Ishikawa (cell line): ENCODE data around the gene VGLL1.

Experiments used
- CEBPB ChIP-seq: IDR thresholded peaks from 2 replicates; pipeline ENCODE4 v1.6.1; 2012
- CREB1 ChIP-seq: IDR thresholded peaks from 2 replicates; pipeline ENCODE4 v1.6.1; 2012; ENCODE audit warnings: low read depth
- EGR1 ChIP-seq: IDR thresholded peaks from 2 replicates; pipeline ENCODE4 v1.6.1; 2012
- EP300 ChIP-seq: IDR thresholded peaks from 2 replicates; pipeline ENCODE4 v1.6.1; 2012; ENCODE audit warnings: borderline replicate concordance
- FOXM1 ChIP-seq: IDR thresholded peaks from 2 replicates; pipeline ENCODE4 v1.6.1; 2012; ENCODE audit warnings: low read depth, borderline replicate concordance
- NFIC ChIP-seq: IDR thresholded peaks from 2 replicates; pipeline ENCODE4 v1.6.1; 2012
- RAD21 ChIP-seq: IDR thresholded peaks from 2 replicates; pipeline ENCODE4 v1.6.1; 2012; ENCODE audit warnings: low read depth
- TAF1 ChIP-seq: IDR thresholded peaks from 2 replicates; pipeline ENCODE4 v1.6.1; 2012; ENCODE audit warnings: low read depth, mild to moderate bottlenecking
- TCF12 ChIP-seq: IDR thresholded peaks from 2 replicates; pipeline ENCODE4 v1.6.1; 2012; ENCODE audit warnings: low read depth
- TEAD4 ChIP-seq: IDR thresholded peaks from 2 replicates; pipeline ENCODE4 v1.6.1; 2012
- YY1 ChIP-seq: IDR thresholded peaks from 2 replicates; pipeline ENCODE4 v1.6.1; 2012; ENCODE audit warnings: low read depth
- ZBTB7A ChIP-seq: IDR thresholded peaks from 2 replicates; pipeline ENCODE4 v1.6.1; 2012; ENCODE audit warnings: low read depth
- TF ChIP-seq, protein P1 (sequence below): IDR thresholded peaks from 2 replicates; pipeline ENCODE4 v1.6.1; 2012
- TF ChIP-seq, protein P2 (sequence below): IDR thresholded peaks from 2 replicates; pipeline ENCODE4 v1.6.1; 2012
- TF ChIP-seq, protein P3 (sequence below): IDR thresholded peaks from 2 replicates; pipeline ENCODE4 v1.6.1; 2012; ENCODE audit warnings: low read depth, mild to moderate bottlenecking

VGLL1 gene, protein sequence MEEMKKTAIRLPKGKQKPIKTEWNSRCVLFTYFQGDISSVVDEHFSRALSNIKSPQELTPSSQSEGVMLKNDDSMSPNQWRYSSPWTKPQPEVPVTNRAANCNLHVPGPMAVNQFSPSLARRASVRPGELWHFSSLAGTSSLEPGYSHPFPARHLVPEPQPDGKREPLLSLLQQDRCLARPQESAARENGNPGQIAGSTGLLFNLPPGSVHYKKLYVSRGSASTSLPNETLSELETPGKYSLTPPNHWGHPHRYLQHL

DNA sequence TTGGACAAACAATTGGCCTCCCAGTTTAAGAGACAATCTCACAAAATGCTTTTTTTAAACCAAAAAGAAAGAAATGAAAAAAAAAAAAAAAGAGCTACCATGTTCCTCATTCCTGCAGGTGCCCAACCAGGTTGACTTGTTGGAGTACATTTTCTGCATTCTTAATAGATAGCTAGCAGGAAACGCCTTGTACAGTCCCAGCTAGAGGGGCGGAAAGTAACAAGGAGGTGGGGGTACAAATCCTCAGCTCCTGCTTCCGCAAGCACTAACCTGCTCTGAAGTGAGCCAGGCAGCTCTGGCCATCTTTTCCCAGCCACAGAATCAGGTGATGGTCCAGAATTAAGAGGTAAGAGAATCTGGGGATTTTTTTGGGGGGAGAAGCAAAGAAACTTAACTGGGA lies at the start of gene VGLL1:
VGLL1 (plus strand) TSS at position 265 of the 400 bp plus-strand sequence. CDS start 3,806 bp downstream, outside the sequence.
- TF ChIP-seq ZBTB7A (no peak), TEAD4 (0 out of 2 replicates have a peak, but pooled peaks have one; percentile 14)
- TF ChIP-seq, protein P1, sequence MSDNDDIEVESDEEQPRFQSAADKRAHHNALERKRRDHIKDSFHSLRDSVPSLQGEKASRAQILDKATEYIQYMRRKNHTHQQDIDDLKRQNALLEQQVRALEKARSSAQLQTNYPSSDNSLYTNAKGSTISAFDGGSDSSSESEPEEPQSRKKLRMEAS, result no peak

DNA sequence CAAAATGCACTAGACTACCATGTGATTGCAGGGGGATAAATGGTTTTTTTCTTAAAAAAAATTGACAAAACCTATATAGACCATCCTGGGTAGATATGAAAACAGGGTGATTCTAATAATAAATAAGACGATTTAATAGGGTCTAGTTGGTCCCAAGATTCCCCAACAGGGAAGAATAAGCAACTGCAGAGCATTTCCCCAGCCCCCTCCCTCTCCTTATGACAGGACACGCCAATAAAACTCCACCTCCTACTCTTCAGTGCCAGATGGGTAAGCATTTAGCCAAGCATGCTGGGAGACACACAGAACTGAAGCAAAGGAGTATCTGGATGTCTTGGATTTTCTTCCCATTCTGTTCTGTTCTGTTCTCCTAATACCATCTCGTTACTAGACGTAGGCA lies 44.4 kb upstream of the VGLL1 start, which contains the start of gene BRS3:
BRS3 (plus strand) TSS at position 301 of the 400 bp plus-strand sequence. CDS start 168 bp downstream, outside the sequence.
- TF ChIP-seq EP300 (no peak), YY1 (no peak), TEAD4 (no peak), CREB1 (no peak), ZBTB7A (no peak), EGR1 (no peak), NFIC (no peak), TAF1 (no peak), TCF12 (no peak), CEBPB (no peak), FOXM1 (no peak), RAD21 (no peak)
- TF ChIP-seq, protein P2, sequence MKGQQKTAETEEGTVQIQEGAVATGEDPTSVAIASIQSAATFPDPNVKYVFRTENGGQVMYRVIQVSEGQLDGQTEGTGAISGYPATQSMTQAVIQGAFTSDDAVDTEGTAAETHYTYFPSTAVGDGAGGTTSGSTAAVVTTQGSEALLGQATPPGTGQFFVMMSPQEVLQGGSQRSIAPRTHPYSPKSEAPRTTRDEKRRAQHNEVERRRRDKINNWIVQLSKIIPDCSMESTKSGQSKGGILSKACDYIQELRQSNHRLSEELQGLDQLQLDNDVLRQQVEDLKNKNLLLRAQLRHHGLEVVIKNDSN, result no peak
- TF ChIP-seq, protein P1, result no peak
- TF ChIP-seq, protein P3, sequence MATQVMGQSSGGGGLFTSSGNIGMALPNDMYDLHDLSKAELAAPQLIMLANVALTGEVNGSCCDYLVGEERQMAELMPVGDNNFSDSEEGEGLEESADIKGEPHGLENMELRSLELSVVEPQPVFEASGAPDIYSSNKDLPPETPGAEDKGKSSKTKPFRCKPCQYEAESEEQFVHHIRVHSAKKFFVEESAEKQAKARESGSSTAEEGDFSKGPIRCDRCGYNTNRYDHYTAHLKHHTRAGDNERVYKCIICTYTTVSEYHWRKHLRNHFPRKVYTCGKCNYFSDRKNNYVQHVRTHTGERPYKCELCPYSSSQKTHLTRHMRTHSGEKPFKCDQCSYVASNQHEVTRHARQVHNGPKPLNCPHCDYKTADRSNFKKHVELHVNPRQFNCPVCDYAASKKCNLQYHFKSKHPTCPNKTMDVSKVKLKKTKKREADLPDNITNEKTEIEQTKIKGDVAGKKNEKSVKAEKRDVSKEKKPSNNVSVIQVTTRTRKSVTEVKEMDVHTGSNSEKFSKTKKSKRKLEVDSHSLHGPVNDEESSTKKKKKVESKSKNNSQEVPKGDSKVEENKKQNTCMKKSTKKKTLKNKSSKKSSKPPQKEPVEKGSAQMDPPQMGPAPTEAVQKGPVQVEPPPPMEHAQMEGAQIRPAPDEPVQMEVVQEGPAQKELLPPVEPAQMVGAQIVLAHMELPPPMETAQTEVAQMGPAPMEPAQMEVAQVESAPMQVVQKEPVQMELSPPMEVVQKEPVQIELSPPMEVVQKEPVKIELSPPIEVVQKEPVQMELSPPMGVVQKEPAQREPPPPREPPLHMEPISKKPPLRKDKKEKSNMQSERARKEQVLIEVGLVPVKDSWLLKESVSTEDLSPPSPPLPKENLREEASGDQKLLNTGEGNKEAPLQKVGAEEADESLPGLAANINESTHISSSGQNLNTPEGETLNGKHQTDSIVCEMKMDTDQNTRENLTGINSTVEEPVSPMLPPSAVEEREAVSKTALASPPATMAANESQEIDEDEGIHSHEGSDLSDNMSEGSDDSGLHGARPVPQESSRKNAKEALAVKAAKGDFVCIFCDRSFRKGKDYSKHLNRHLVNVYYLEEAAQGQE, result no peak

DNA sequence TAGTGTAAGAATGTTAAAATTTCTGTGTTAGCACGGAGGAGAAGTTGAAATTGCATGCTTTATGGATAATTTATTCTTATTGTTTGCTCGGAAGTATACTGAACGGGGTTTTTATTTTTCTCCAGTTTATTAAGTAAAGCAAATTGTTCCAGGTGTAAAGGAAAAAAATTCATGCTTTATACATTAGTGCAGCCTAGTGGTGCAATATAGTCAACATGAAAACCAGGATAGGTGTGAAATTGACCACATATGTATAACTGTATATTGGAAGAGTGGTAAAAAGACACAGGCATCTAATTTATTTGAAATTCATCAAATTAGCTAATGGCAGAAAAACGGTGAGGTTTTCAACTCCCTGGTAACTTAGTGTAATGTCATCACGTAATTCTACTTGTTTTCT lies 43.3 kb upstream of the VGLL1 start:
- no peak for TF ChIP-seq EP300
- TF ChIP-seq RAD21, result no peak
- TF ChIP-seq FOXM1, result no peak
- TF ChIP-seq TAF1, result no peak
- TF ChIP-seq EGR1, result no peak
- TF ChIP-seq, protein P2, result no peak
- no peak for TF ChIP-seq NFIC

DNA sequence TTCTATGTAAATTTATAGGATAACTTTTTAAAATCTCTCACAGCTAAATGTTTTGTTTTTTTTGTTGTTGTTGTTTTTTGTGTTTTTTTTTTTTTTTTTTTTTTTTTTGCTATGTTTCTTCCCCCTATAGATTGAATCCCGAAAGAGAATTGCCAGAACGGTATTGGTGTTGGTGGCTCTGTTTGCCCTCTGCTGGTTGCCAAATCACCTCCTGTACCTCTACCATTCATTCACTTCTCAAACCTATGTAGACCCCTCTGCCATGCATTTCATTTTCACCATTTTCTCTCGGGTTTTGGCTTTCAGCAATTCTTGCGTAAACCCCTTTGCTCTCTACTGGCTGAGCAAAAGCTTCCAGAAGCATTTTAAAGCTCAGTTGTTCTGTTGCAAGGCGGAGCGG lies 40.2 kb upstream of the VGLL1 start:
- TF ChIP-seq, protein P2, result no peak
- no peak for TF ChIP-seq NFIC
- TF ChIP-seq CREB1, result no peak
- no peak for TF ChIP-seq RAD21
- TF ChIP-seq TEAD4, result no peak
- TF ChIP-seq EGR1, result no peak
- TF ChIP-seq TAF1, result no peak
- TF ChIP-seq, protein P3, result no peak
- no peak for TF ChIP-seq CEBPB
- TF ChIP-seq TCF12, result no peak
- TF ChIP-seq YY1, result no peak
- no peak for TF ChIP-seq ZBTB7A
- TF ChIP-seq FOXM1, result no peak
- TF ChIP-seq, protein P1, result no peak
- TF ChIP-seq EP300, result no peak

DNA sequence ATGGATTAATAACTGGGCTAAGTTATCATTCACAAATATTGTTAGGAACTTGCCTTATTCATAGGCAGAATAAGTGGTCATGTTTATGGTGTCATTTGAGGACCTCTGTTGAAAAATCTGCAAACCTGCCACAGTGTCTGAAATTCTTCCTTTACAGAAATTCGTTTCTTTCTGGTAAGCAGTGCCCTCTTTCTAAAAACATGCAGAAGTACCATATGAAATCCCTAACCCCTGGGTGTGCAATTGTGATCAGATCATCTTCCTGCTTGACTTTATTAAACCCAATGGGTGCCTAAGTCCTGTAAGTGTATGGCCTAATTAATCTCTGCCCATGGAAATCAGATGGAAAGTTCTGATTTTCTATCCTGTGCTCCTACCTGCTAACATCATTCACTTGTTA lies 39.0 kb upstream of the VGLL1 start:
- TF ChIP-seq, protein P2, result no peak
- TF ChIP-seq YY1 (no peak), TAF1 (no peak), RAD21 (no peak), FOXM1 (no peak), TCF12 (no peak), EGR1 (no peak), CEBPB (no peak), NFIC (no peak), TEAD4 (no peak), CREB1 (no peak), ZBTB7A (no peak)
- TF ChIP-seq, protein P1, result no peak
- TF ChIP-seq, protein P3, result no peak
